Heart left ventricle (tissue), 16 donors: Measurements from ENCODE around the gene TOR1B. TPM values are rescaled to one million over a fixed set of nuclear protein-coding genes. Genes with fewer than 3 reads are reported as not detected.

Source experiments
- ATAC-seq, 4 donors: fragments of 200-7000 bp; cut with Tn5 transposase; one replicate each; pipeline ENCODE4 v1.9.1; 2020 to 2022; ENCODE audit warnings: moderate library complexity in 4 of 4, mild to moderate bottlenecking in 3 of 4, moderate number of reproducible peaks in 1 of 4
- DNase-seq, 5 donors: peaks; one replicate each; pipeline ENCODE4 v3.0.0-alpha.2; 2020
- H3K27ac ChIP-seq, 12 donors: fragments of 200-600 bp; sonication (generic) in 4 of 12; one replicate each; pipeline versions ENCODE4 v1.5.0 to v1.8.0; 2016 to 2022; ENCODE audit warnings: mild to moderate bottlenecking in 2 of 12
- H3K27me3 ChIP-seq, 9 donors: fragments of 200-600 bp; sonication (generic) in 2 of 9; one replicate each; pipeline versions ENCODE4 v1.5.1 to v1.8.0; 2016 to 2022; ENCODE audit warnings: mild to moderate bottlenecking in 3 of 9
- H3K36me3 ChIP-seq, 9 donors: fragments of 200-600 bp; sonication (generic) in 2 of 9; one replicate each; pipeline versions ENCODE4 v1.5.0 to v1.8.0; 2018 to 2022; ENCODE audit warnings: mild to moderate bottlenecking in 2 of 9
- H3K4me1 ChIP-seq, 12 donors: fragments of 200-600 bp; sonication (generic) in 4 of 12; one replicate each; pipeline versions ENCODE4 v1.5.0 to v1.8.0; 2016 to 2022; ENCODE audit warnings: mild to moderate bottlenecking in 3 of 12
- H3K4me3 ChIP-seq, 12 donors: fragments of 200-600 bp; sonication (generic) in 4 of 12; one replicate each; pipeline versions ENCODE4 v1.5.0 to v1.8.0; 2017 to 2022; ENCODE audit warnings: mild to moderate bottlenecking in 9 of 12, moderate library complexity in 4 of 12
- H3K9me3 ChIP-seq, 12 donors: fragments of 200-600 bp; sonication (generic) in 4 of 12; one replicate each; pipeline versions ENCODE4 v1.5.0 to v1.8.0; 2016 to 2022; ENCODE audit warnings: mild to moderate bottlenecking in 1 of 12
- POLR2A ChIP-seq, 2 donors: fragments of 450-650 bp; IDR thresholded peaks; one replicate each; pipeline ENCODE4 v1.6.1; 2017; ENCODE audit warnings: antibody characterized with exemption in 2 of 2, mild to moderate bottlenecking in 2 of 2, moderate library complexity in 2 of 2
- WGBS, 4 donors: extraction: QIAGEN DNeasy Blood & Tissue Kit in 2 of 4; methylation state at CpG; one replicate each; pipeline versions ENCODE4 v1.1.5 to v1.1.7; 2013 to 2018; 5-methylcytosine and 5-hydroxymethylcytosine counted together
- intact Hi-C, 10 donors: fragments of 100-400 bp; cut with DNase I; formaldehyde crosslinking; loops; one replicate each; pipeline versions ENCODE4 v1.11.1 to v1.14.2; 2022
- polyA plus RNA-seq, 2 donors: library from polyadenylated mRNA; stranded (reverse); fragments of 200-250 nt; gene quantifications; one replicate each; pipeline ENCODE4 v1.2.3, GENCODE V29; 2013
- total RNA-seq, 9 donors: library from RNA; depleted of rRNA in 2 of 9; stranded (reverse); fragments of >200 nt in 2 of 9; fragmentation: NEBNext Ultra II Directional in 3 of 9; extraction: Animal tissue kit (Norgen Biotek cat#: 25700) in 3 of 9; gene quantifications; one replicate each; pipeline versions ENCODE4 v1.1.0 to v1.2.4, GENCODE V29; 2016 to 2023
- TF ChIP-seq, protein P1 (sequence below), 12 donors: fragments of 200-600 bp; sonication (generic) in 4 of 12; IDR thresholded peaks; one replicate each; pipeline versions ENCODE4 v1.5.0 to v1.8.0; 2018 to 2022; ENCODE audit warnings: antibody characterized with exemption in 12 of 12, mild to moderate bottlenecking in 5 of 12
- donor health status: ischemic (EF 13 %, LVEDD 7.1; RV severe dilation, severe dysfunction).
- donor health status: healthy with polysubstance abuse.
- donor health status: DM: no; HTN: yes; CAD: no.
- donor health status: DM: no; HTN: no; CAD: no.
- donor health status: ischemic (EF 25% LVEDD 6.9; RV normal size, moderate dysfunction).
- donor health status: ischemic (EF 25% LVEDD 5.7; RV mildly dilated, moderate dysfunction).
- donor health status: healthy.
- donor health status: DM: yes; HTN: yes; CAD: no.
- donor health status: ischemic (EF 35%, LVEDD 5.7; RV mildly dilated, moderate dysfunction).
- donor health status: nonischemic (EF 11% LVEDD 7.7; RV severe dilation, severe dysfunction).
- donor health status: DM: yes; HTN: yes; CAD: no.
- donor health status: PGD.
- donor health status: ischemic (EF 29% LVEDD 5.4; RV normal size, mild dysfunction).
- donor health status: nonischemic (EF 23%, LVEDD 6.1; RV moderate dilation, normal function).

TOR1B gene
- total and polyA plus RNA-seq, 11 donors, result 7.3 to 20.7 (median 13.0) TPM

- intact Hi-C loops, result no loop called here
- DNase-seq (no peak), ATAC-seq (no peak)
- Histone ChIP-seq H3K9me3 (no peaks in the 10 kb centered on the region), H3K27ac (no peak overlapping the region), H3K4me3 (no peak overlapping the region), H3K27me3 (no peaks in the 10 kb centered on the region), H3K4me1 (peaks cover 0 to 22% (median 1%) of the 10 kb centered on the region in 12 donors), H3K36me3 (no peaks in the 10 kb centered on the region)
- TF ChIP-seq, protein P1, sequence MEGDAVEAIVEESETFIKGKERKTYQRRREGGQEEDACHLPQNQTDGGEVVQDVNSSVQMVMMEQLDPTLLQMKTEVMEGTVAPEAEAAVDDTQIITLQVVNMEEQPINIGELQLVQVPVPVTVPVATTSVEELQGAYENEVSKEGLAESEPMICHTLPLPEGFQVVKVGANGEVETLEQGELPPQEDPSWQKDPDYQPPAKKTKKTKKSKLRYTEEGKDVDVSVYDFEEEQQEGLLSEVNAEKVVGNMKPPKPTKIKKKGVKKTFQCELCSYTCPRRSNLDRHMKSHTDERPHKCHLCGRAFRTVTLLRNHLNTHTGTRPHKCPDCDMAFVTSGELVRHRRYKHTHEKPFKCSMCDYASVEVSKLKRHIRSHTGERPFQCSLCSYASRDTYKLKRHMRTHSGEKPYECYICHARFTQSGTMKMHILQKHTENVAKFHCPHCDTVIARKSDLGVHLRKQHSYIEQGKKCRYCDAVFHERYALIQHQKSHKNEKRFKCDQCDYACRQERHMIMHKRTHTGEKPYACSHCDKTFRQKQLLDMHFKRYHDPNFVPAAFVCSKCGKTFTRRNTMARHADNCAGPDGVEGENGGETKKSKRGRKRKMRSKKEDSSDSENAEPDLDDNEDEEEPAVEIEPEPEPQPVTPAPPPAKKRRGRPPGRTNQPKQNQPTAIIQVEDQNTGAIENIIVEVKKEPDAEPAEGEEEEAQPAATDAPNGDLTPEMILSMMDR (IDR thresholded peaks at IDR 0.05), result no peak
- no peak for TF ChIP-seq POLR2A (IDR thresholded peaks at IDR 0.05)
- WGBS, 4 donors, result 93 to 97% (median 96%) methylated on average over 4 of the region's 4 CpGs
These were observed 37.1 kb upstream of the TOR1B start for GRCh38 chr9:129765764-129766317.

- Histone ChIP-seq H3K27me3 (no peaks in the 10 kb centered on the region), H3K9me3 (no peaks in the 10 kb centered on the region), H3K4me1 (peaks cover 0 to 4% (median 0%) of the 10 kb centered on the region in 12 donors), H3K27ac (no peak overlapping the region), H3K4me3 (no peak overlapping the region), H3K36me3 (no peaks in the 10 kb centered on the region)
- intact Hi-C loops, result no loop called here
- ATAC-seq, result no peak
- TF ChIP-seq POLR2A (IDR thresholded peaks at IDR 0.05), result no peak
- TF ChIP-seq, protein P1 (IDR thresholded peaks at IDR 0.05), result no peak
- DNase-seq, result no peak
- 93 to 95% (median 94%) methylated on average over 6 of the region's 6 CpGs for whole genome bisulfite sequencing, 4 donors
These were observed 34.5 kb upstream of the TOR1B start for GRCh38 chr9:129768486-129768885.

GRCh38 chr9:129769669-129770068 is 33.3 kb upstream of the TOR1B start:
- peaks cover 0 to 11% (median 0%) of the 10 kb centered on the region in 12 donors for H3K4me1 ChIP-seq
- TF ChIP-seq POLR2A (IDR thresholded peaks at IDR 0.05), result no peak
- TF ChIP-seq, protein P1 (IDR thresholded peaks at IDR 0.05), result no peak
- H3K4me3 ChIP-seq, result no peak overlapping the region
- WGBS, 4 donors, result 79 to 86% (median 82%) methylated on average over 5 of the region's 5 CpGs
- H3K27me3 ChIP-seq, result no peaks in the 10 kb centered on the region
- no peak for ATAC-seq
- DNase-seq, result no peak
- no peaks in the 10 kb centered on the region for H3K9me3 ChIP-seq
- H3K27ac ChIP-seq, result no peak overlapping the region
- H3K36me3 ChIP-seq, result no peaks in the 10 kb centered on the region
- intact Hi-C loops, result no loop called here

GRCh38 chr9:129770741-129771140 is 32.2 kb upstream of the TOR1B start:
- Histone ChIP-seq H3K4me1 (peaks cover 0 to 11% (median 0%) of the 10 kb centered on the region in 12 donors), H3K36me3 (no peaks in the 10 kb centered on the region), H3K27ac (no peak overlapping the region), H3K4me3 (no peak overlapping the region), H3K27me3 (no peaks in the 10 kb centered on the region), H3K9me3 (no peaks in the 10 kb centered on the region)
- 77 to 91% (median 81%) methylated on average over 5 of the region's 5 CpGs for WGBS, 4 donors
- intact Hi-C loops, result no loop called here
- ATAC-seq (no peak), DNase-seq (no peak)
- TF ChIP-seq, protein P1 (IDR thresholded peaks at IDR 0.05), result no peak
- no peak for TF ChIP-seq POLR2A (IDR thresholded peaks at IDR 0.05)
